Activated T-helper 17 cell treated with anti-CD3 and anti-CD28 coated beads, Interleukin-2, amount 50 U/mL, for 72 hours (primary cell): Measurements from ENCODE around the gene SPTLC2. TPM values are rescaled to one million over a fixed set of nuclear protein-coding genes. Genes with fewer than 3 reads are reported as not detected.
"Not testable (repeated sequence)": the region's sequence is repeated elsewhere in the genome, so short reads cannot be mapped to it uniquely, and the experiment has no call there.

Source experiments
- ATAC-seq: fragments of 150-1000 bp; cut with Tn5 transposase; replicated peaks from 2 replicates; pipeline ENCODE4 v1.10.0; 2021; ENCODE audit warnings: mild to moderate bottlenecking, moderate library complexity
- H3K27ac Mint-ChIP-seq: one replicate; pipeline ENCODE4 v1.8.0; 2022; ENCODE audit warnings: mixed read lengths
- H3K27me3 Mint-ChIP-seq: one replicate; pipeline ENCODE4 v1.8.0; 2022; ENCODE audit warnings: mixed read lengths
- H3K36me3 Mint-ChIP-seq: one replicate; pipeline ENCODE4 v1.8.0; 2022; ENCODE audit warnings: low read depth, mild to moderate bottlenecking, mixed read lengths
- H3K4me1 Mint-ChIP-seq: one replicate; pipeline ENCODE4 v1.8.0; 2022; ENCODE audit warnings: mixed read lengths
- H3K4me3 Mint-ChIP-seq: one replicate; pipeline ENCODE4 v1.8.0; 2022; ENCODE audit warnings: mild to moderate bottlenecking, mixed read lengths
- H3K9me3 Mint-ChIP-seq: one replicate; pipeline ENCODE4 v1.8.0; 2022; ENCODE audit warnings: mixed read lengths
- total RNA-seq, 2 donors: library from RNA; stranded (reverse); gene quantifications; one replicate each; pipeline ENCODE4 v1.2.3, GENCODE V29; 2022

Gene SPTLC2
- total RNA-seq, 2 donors from 2014 or later, result 17.4 to 27.2 TPM

GRCh38 chr14:77640756-77641533 lies 24.5 kb upstream of the SPTLC2 start:
- no peak for ATAC-seq
- no peaks in the 10 kb centered on the region for H3K9me3 Mint-ChIP-seq
- H3K4me3 Mint-ChIP-seq, result peak overlapping the region; percentile 85
- H3K4me1 Mint-ChIP-seq, result no peaks in the 10 kb centered on the region
- no peaks in the 10 kb centered on the region for H3K27me3 Mint-ChIP-seq
- peak overlapping the region; percentile 95 for H3K27ac Mint-ChIP-seq
- no peaks in the 10 kb centered on the region for H3K36me3 Mint-ChIP-seq

- ATAC-seq, result no peak
- Mint-ChIP-seq H3K4me1 (no peaks in the 10 kb centered on the region), H3K36me3 (no peaks in the 10 kb centered on the region), H3K9me3 (no peaks in the 10 kb centered on the region), H3K27me3 (no peaks in the 10 kb centered on the region), H3K4me3 (no peak overlapping the region), H3K27ac (no peak overlapping the region)
Observed at GRCh38 chr14:77638771-77639171, 22.3 kb upstream of the SPTLC2 start.

GRCh38 chr14:77635869-77636268 lies 19.4 kb upstream of the SPTLC2 start:
- not testable (repeated sequence) for H3K9me3 Mint-ChIP-seq, H3K4me1 Mint-ChIP-seq, ATAC-seq, H3K27ac Mint-ChIP-seq, H3K36me3 Mint-ChIP-seq, H3K27me3 Mint-ChIP-seq, H3K4me3 Mint-ChIP-seq

- H3K4me1 Mint-ChIP-seq, H3K27ac Mint-ChIP-seq, H3K9me3 Mint-ChIP-seq, H3K27me3 Mint-ChIP-seq, H3K36me3 Mint-ChIP-seq, H3K4me3 Mint-ChIP-seq, ATAC-seq: not testable (repeated sequence)
Observed at GRCh38 chr14:77635466-77635865, 19.0 kb upstream of the SPTLC2 start.

GRCh38 chr14:77630111-77630510 lies 13.7 kb upstream of the SPTLC2 start:
- no peaks in the 10 kb centered on the region for H3K9me3 Mint-ChIP-seq
- no peak overlapping the region for H3K27ac Mint-ChIP-seq
- H3K4me3 Mint-ChIP-seq, result no peak overlapping the region
- no peak for ATAC-seq
- H3K27me3 Mint-ChIP-seq, result no peaks in the 10 kb centered on the region
- H3K36me3 Mint-ChIP-seq, result no peaks in the 10 kb centered on the region
- peaks cover 2% of the 10 kb centered on the region for H3K4me1 Mint-ChIP-seq

- H3K36me3 Mint-ChIP-seq, result no peaks in the 10 kb centered on the region
- H3K9me3 Mint-ChIP-seq, result no peaks in the 10 kb centered on the region
- H3K4me1 Mint-ChIP-seq, result peaks cover 4% of the 10 kb centered on the region
- no peak overlapping the region for H3K4me3 Mint-ChIP-seq
- no peak for ATAC-seq
- H3K27ac Mint-ChIP-seq, result no peak overlapping the region
- H3K27me3 Mint-ChIP-seq, result no peaks in the 10 kb centered on the region
Observed at GRCh38 chr14:77625360-77625759, 8.9 kb upstream of the SPTLC2 start.

GRCh38 chr14:77623201-77623600 lies 6.8 kb upstream of the SPTLC2 start:
- Mint-ChIP-seq H3K27me3 (no peaks in the 10 kb centered on the region), H3K36me3 (no peaks in the 10 kb centered on the region), H3K4me1 (peaks cover 4% of the 10 kb centered on the region), H3K27ac (no peak overlapping the region), H3K9me3 (no peaks in the 10 kb centered on the region), H3K4me3 (no peak overlapping the region)
- no peak for ATAC-seq

- Mint-ChIP-seq H3K4me3 (no peak overlapping the region), H3K4me1 (peaks cover 4% of the 10 kb centered on the region), H3K27me3 (no peaks in the 10 kb centered on the region), H3K27ac (no peak overlapping the region), H3K36me3 (no peaks in the 10 kb centered on the region), H3K9me3 (no peaks in the 10 kb centered on the region)
- ATAC-seq, result no peak
Observed at GRCh38 chr14:77622366-77622961, 6.0 kb upstream of the SPTLC2 start.

- Mint-ChIP-seq H3K27ac (no peak overlapping the region), H3K4me1 (peaks cover 5% of the 10 kb centered on the region), H3K4me3 (no peak overlapping the region), H3K9me3 (no peaks in the 10 kb centered on the region), H3K27me3 (no peaks in the 10 kb centered on the region), H3K36me3 (peaks cover 5% of the 10 kb centered on the region)
- ATAC-seq, result no peak
Observed at GRCh38 chr14:77620222-77620870, 3.9 kb upstream of the SPTLC2 start.

- H3K4me3 Mint-ChIP-seq, result no peak overlapping the region
- H3K27ac Mint-ChIP-seq, result no peak overlapping the region
- H3K4me1 Mint-ChIP-seq, result peaks cover 13% of the 10 kb centered on the region
- H3K9me3 Mint-ChIP-seq, result no peaks in the 10 kb centered on the region
- peaks cover 19% of the 10 kb centered on the region for H3K36me3 Mint-ChIP-seq
- ATAC-seq, result no peak
- H3K27me3 Mint-ChIP-seq, result no peaks in the 10 kb centered on the region
Observed at GRCh38 chr14:77618381-77618970, 2.0 kb upstream of the SPTLC2 start.

GRCh38 chr14:77616133-77616453 lies 344 bp downstream of the SPTLC2 start:
- no peak for ATAC-seq
- H3K9me3 Mint-ChIP-seq, result no peaks in the 10 kb centered on the region
- peak overlapping the region; percentile 91 for H3K27ac Mint-ChIP-seq
- no peaks in the 10 kb centered on the region for H3K27me3 Mint-ChIP-seq
- H3K4me3 Mint-ChIP-seq, result peak overlapping the region; percentile 98
- peaks cover 21% of the 10 kb centered on the region for H3K36me3 Mint-ChIP-seq
- H3K4me1 Mint-ChIP-seq, result peaks cover 24% of the 10 kb centered on the region

GRCh38 chr14:77615361-77616132 lies 890 bp downstream of the SPTLC2 start:
- peaks cover 21% of the 10 kb centered on the region for H3K36me3 Mint-ChIP-seq
- peak overlapping the region; percentile 91 for H3K27ac Mint-ChIP-seq
- peaks cover 24% of the 10 kb centered on the region for H3K4me1 Mint-ChIP-seq
- H3K27me3 Mint-ChIP-seq, result no peaks in the 10 kb centered on the region
- H3K9me3 Mint-ChIP-seq, result no peaks in the 10 kb centered on the region
- H3K4me3 Mint-ChIP-seq, result peak overlapping the region; percentile 98
- peak; percentile 13 for ATAC-seq

GRCh38 chr14:77613201-77613600 lies 3.2 kb downstream of the SPTLC2 start:
- no peaks in the 10 kb centered on the region for H3K9me3 Mint-ChIP-seq
- peak overlapping the region; percentile 98 for H3K4me3 Mint-ChIP-seq
- no peak for ATAC-seq
- peaks cover 30% of the 10 kb centered on the region for H3K4me1 Mint-ChIP-seq
- H3K27me3 Mint-ChIP-seq, result no peaks in the 10 kb centered on the region
- H3K36me3 Mint-ChIP-seq, result peaks cover 21% of the 10 kb centered on the region
- peak overlapping the region; percentile 77 for H3K27ac Mint-ChIP-seq

GRCh38 chr14:77612011-77612620 lies 4.3 kb downstream of the SPTLC2 start:
- Mint-ChIP-seq H3K4me1 (peaks cover 35% of the 10 kb centered on the region), H3K27me3 (no peaks in the 10 kb centered on the region), H3K36me3 (peaks cover 21% of the 10 kb centered on the region), H3K27ac (peak overlapping the region; percentile 77), H3K9me3 (no peaks in the 10 kb centered on the region), H3K4me3 (no peak overlapping the region)
- no peak for ATAC-seq
